Measurements from ENCODE around the gene CHEK2. TPM values are rescaled to one million over a fixed set of nuclear protein-coding genes. Genes with fewer than 3 reads are reported as not detected.
"Not testable (repeated sequence)": the region's sequence is repeated elsewhere in the genome, so short reads cannot be mapped to it uniquely, and the experiment has no call there.

CHEK2 gene
- total and polyA plus RNA-seq, 9 donors, result 4.1 to 18.2 (median 10.2) TPM

- Histone ChIP-seq H3K36me3 (no peaks in the 10 kb centered on the region), H3K9me3 (no peaks in the 10 kb centered on the region), H3K4me3 (no peak overlapping the region), H3K27ac (no peak overlapping the region), H3K4me1 (ENCODE audit: insufficient read depth) (no peaks in the 10 kb centered on the region), H3K27me3 (no peaks in the 10 kb centered on the region)
- no peak for DNase-seq
- WGBS, 3 donors, result 65 to 79% (median 77%) methylated on average over 5 of the region's 5 CpGs
- intact Hi-C loops (cut with DNase I), result no loop called here
- TF ChIP-seq, protein P1, sequence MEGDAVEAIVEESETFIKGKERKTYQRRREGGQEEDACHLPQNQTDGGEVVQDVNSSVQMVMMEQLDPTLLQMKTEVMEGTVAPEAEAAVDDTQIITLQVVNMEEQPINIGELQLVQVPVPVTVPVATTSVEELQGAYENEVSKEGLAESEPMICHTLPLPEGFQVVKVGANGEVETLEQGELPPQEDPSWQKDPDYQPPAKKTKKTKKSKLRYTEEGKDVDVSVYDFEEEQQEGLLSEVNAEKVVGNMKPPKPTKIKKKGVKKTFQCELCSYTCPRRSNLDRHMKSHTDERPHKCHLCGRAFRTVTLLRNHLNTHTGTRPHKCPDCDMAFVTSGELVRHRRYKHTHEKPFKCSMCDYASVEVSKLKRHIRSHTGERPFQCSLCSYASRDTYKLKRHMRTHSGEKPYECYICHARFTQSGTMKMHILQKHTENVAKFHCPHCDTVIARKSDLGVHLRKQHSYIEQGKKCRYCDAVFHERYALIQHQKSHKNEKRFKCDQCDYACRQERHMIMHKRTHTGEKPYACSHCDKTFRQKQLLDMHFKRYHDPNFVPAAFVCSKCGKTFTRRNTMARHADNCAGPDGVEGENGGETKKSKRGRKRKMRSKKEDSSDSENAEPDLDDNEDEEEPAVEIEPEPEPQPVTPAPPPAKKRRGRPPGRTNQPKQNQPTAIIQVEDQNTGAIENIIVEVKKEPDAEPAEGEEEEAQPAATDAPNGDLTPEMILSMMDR (IDR thresholded peaks at IDR 0.05), result no peak
- TF ChIP-seq POLR2A (IDR thresholded peaks at IDR 0.05) (no peak), EP300 (IDR thresholded peaks at IDR 0.05) (no peak)
Observed at GRCh38 chr22:28771195-28771791, 29.7 kb upstream of the CHEK2 start.

DNA sequence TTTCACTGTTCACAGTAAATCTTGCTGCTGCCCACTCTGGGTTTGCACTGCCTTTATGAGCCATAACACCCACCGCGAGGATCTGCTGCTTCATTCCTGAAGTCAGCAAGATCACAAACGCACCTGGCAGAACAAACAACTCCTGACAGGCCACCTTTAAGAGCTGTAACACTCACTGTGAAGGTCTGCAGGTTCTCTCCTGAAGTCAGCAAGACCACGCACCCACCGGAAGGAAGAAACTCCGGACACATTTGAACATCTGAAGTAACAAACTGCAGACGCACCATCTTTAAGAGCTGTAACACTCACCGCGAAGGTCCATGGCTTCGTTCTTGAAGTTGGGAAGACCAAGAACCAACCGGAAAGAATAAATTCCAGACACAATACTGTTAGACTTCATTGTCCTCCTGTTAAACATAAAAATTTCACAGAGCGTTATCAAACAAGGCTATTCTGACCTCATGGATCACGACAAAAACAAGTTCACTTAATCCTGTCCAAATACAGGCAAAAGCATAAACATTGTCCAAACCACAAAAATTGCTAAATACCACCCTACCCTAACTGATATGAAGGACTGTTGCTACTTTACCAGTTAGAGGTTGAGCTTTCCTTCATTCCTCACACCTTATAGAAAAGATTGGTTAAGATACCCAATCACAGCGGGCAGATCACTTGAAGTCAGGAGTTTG lies 27.9 kb upstream of the CHEK2 start:
- H3K27ac ChIP-seq, result no peak overlapping the region

DNA sequence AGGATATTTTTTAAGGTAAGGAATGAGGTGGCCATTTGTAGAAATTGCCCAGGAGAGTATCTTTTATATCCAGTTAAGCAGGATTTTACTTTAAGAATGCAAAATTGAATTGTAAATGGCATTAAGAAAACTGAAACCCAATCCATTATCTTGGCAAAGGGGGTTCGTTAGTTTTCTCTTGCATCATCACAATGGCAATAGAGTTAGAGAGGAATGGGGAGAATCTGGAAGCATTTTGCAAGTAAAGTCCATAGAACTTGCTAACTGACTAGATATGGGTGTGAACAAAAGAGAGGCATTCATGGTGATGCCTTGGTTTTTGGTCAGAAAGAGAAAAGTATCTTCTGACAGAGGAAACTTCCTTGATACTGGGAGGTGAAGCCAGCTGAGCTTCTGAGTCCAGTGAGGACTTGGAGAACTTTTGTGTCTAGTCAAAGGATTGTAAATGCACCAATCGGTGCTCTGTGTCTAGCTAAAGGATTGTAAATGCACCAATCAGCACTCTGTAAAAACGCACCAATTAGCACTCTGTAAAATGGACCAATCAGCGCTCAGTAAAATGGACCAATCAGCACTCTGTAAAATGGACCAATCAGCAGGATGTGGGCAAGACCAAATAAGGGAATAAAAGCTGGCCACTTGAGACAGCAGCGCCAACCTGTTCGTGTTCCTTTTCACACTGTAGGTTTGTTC lies 27.2 kb upstream of the CHEK2 start:
- H3K4me3 ChIP-seq, result no peak overlapping the region
- no peaks in the 10 kb centered on the region for H3K36me3 ChIP-seq
- intact Hi-C loops (cut with DNase I), result no loop called here
- no peaks in the 10 kb centered on the region for H3K27me3 ChIP-seq
- no peaks in the 10 kb centered on the region for H3K9me3 ChIP-seq
- TF ChIP-seq POLR2A (IDR thresholded peaks at IDR 0.05) (no peak), EP300 (IDR thresholded peaks at IDR 0.05) (no peak)
- TF ChIP-seq, protein P1 (IDR thresholded peaks at IDR 0.05), result no peak
- 79 to 84% (median 82%) methylated on average over 6 of the region's 6 CpGs for WGBS, 3 donors
- DNase-seq, result no peak
- H3K4me1 ChIP-seq (ENCODE audit: insufficient read depth), result no peaks in the 10 kb centered on the region
- H3K27ac ChIP-seq, result no peak overlapping the region

More for the DNA sequence above, 27.9 kb upstream of the CHEK2 start:
- Histone ChIP-seq H3K27me3 (no peaks in the 10 kb centered on the region), H3K4me3 (no peak overlapping the region), H3K9me3 (no peaks in the 10 kb centered on the region), H3K36me3 (no peaks in the 10 kb centered on the region), H3K4me1 (ENCODE audit: insufficient read depth) (no peaks in the 10 kb centered on the region)
- TF ChIP-seq POLR2A (IDR thresholded peaks at IDR 0.05), result no peak
- TF ChIP-seq, protein P1 (IDR thresholded peaks at IDR 0.05), result no peak
- no peak for TF ChIP-seq EP300 (IDR thresholded peaks at IDR 0.05)
- no peak for DNase-seq
- intact Hi-C loops (cut with DNase I), result no loop called here
- WGBS, 3 donors, result 84 to 89% (median 85%) methylated on average over 14 of the region's 14 CpGs

- intact Hi-C loops (cut with DNase I), result no loop called here
- no peak for DNase-seq
- no peaks in the 10 kb centered on the region for H3K4me1 ChIP-seq (ENCODE audit: insufficient read depth)
- H3K9me3 ChIP-seq, result no peaks in the 10 kb centered on the region
- TF ChIP-seq POLR2A (IDR thresholded peaks at IDR 0.05), result no peak
- TF ChIP-seq, protein P1 (IDR thresholded peaks at IDR 0.05), result no peak
- no peak for TF ChIP-seq EP300 (IDR thresholded peaks at IDR 0.05)
- no peaks in the 10 kb centered on the region for H3K36me3 ChIP-seq
- no peak overlapping the region for H3K27ac ChIP-seq
- WGBS, 3 donors, result 70 to 93% (median 88%) methylated on average over 3 of the region's 3 CpGs
- H3K4me3 ChIP-seq, result no peak overlapping the region
- no peaks in the 10 kb centered on the region for H3K27me3 ChIP-seq
Observed at GRCh38 chr22:28766628-28767027, 25.0 kb upstream of the CHEK2 start.

- 90 to 93% (median 92%) methylated on average over 4 of the region's 4 CpGs for WGBS, 3 donors
- H3K9me3 ChIP-seq; H3K27me3 ChIP-seq; intact Hi-C loops (cut with DNase I); H3K4me3 ChIP-seq; DNase-seq; H3K4me1 ChIP-seq (ENCODE audit: insufficient read depth); H3K27ac ChIP-seq; H3K36me3 ChIP-seq: not testable (repeated sequence)
Observed at GRCh38 chr22:28762000-28762399, 20.4 kb upstream of the CHEK2 start.

Data from ovary (tissue), 9 donors.